Measurements from ENCODE around the gene LLGL1.

The LLGL1 gene

DNA sequence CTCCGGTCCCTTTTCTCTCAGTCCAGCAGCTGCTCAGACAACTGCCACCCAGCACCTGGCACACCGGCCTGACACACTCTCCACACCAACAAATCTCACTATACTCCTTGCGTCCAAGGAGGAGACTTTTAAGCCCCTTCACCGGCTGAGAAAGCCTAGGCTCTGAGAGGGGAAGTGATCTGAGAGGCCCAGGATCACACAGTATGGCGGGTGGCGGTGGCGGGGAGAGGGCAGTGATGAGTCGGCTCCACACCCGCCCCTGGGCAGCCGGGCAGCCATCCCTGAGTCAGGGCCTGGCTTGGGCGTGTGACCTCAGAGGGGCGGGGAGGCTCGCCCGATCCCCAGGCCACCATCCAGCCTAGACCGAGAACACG is 32.5 kb downstream of the LLGL1 start:
- no peak for DNase-seq (ENCODE audit: low read depth)
- H3K4me3 ChIP-seq (ENCODE audit: control insufficient read depth, low read depth, low read length): peak overlapping the region; percentile 77
- no peak for TF ChIP-seq CTCF (IDR thresholded peaks at IDR 0.05; ENCODE audit: control insufficient read depth, insufficient read depth, low read depth, low read length, missing control alignments)

- no peak for DNase-seq (ENCODE audit: low read depth)
- peak within 1 kb of the TSS; percentile 77 for H3K4me3 ChIP-seq (ENCODE audit: control insufficient read depth, low read depth, low read length)
- no peak for TF ChIP-seq CTCF (IDR thresholded peaks at IDR 0.05; ENCODE audit: control insufficient read depth, insufficient read depth, low read depth, low read length, missing control alignments)
Observed at GRCh38 chr17:18258356-18259038, 33.1 kb downstream of the LLGL1 start, which contains the start of gene FLII. TSS of gene FLII (minus strand) at chr17:18258738. CDS start at chr17:18258690, 48 bp downstream.

DNA sequence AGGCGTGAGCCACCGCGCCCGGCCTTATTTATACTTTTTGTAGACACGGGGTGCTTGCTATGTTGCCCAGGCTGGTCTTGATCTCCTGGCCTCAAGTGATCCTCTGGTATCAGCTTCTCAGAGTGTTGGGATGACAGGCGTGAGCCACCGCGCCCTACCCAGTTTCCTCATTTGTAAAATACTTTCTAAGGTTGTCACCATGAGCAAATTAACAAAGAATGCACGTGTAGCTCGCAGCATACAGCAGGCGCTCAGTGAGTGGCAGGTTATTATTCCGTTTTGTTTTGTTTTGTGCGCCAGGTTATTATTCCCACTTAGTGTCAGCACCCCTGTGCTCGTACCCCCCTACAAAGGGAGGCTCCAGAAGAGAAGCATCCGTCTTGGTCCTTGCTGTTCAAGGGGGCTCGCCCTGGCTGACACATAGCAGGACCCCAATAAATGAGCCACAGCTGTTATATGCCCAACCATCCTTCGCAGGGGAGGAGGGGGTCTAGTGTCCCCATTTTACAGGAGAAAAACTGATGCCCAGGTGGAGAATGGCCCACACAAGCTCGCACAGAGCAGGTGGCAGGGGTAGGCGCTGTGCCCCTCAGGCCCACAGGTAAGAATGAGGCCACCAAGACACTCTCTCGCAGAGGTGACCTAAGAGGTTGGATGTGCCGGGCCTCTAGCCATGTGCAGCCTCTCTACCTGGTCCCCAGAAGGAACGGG is 34.3 kb downstream of the LLGL1 start:
- no peak for TF ChIP-seq CTCF (IDR thresholded peaks at IDR 0.05; ENCODE audit: control insufficient read depth, insufficient read depth, low read depth, low read length, missing control alignments)
- DNase-seq (ENCODE audit: low read depth): no peak
- H3K4me3 ChIP-seq (ENCODE audit: control insufficient read depth, low read depth, low read length): peak overlapping the region; percentile 92

DNA sequence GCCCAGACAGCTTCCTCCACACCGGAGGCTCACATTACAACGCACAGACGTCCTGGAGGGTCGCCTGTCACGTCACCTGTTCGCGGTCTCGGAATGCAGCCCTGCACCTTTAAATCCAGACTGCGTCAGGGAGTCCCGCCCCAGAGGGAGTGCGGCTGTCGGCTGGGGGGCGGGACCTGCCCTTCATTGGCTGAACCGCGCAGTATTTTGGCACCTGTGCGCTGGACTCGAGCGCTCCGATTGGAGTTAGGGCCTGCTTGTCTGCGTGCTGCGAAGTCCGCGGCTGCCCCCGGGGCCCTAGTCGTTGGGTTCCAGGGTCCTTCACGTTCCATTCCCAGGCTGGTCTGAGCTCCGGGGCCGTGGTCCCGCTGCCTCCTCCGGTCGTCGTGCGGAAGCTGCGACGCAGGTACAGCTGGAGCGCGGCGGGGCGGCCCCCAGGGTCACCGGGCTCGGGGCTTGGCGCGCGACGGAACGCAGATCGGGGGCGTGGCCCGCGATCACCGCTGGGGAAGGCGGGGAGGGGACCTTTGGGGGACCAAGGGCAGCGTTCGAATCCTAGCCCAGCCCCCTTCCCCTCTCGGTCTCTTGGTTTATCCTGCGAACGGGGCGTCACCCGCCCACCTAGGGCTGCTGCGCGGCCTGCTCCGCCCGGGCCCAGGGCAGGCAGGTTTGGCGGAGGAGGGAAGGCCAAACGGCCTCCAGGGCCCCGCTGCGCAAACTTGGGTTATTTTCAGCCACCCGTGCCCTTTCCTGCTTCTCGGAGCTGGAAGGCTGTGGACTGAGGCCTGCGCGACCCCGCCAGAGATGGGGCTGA is 35.1 kb downstream of the LLGL1 start, which contains the start of gene MIEF2:
Gene MIEF2 (plus strand): TSS at position 331 of the 814 bp plus-strand sequence. CDS start 2,059 bp downstream, outside the sequence.
- no peak for TF ChIP-seq CTCF (IDR thresholded peaks at IDR 0.05; ENCODE audit: control insufficient read depth, insufficient read depth, low read depth, low read length, missing control alignments)
- DNase-seq (ENCODE audit: low read depth): peak; percentile 75
- peak within 1 kb of the TSS; percentile 92 for H3K4me3 ChIP-seq (ENCODE audit: control insufficient read depth, low read depth, low read length)

- DNase-seq (ENCODE audit: low read depth): no peak
- H3K4me3 ChIP-seq (ENCODE audit: control insufficient read depth, low read depth, low read length): peak overlapping the region; percentile 92
- no peak for TF ChIP-seq CTCF (IDR thresholded peaks at IDR 0.05; ENCODE audit: control insufficient read depth, insufficient read depth, low read depth, low read length, missing control alignments)
Observed at GRCh38 chr17:18261146-18261515, 35.7 kb downstream of the LLGL1 start.

DNA sequence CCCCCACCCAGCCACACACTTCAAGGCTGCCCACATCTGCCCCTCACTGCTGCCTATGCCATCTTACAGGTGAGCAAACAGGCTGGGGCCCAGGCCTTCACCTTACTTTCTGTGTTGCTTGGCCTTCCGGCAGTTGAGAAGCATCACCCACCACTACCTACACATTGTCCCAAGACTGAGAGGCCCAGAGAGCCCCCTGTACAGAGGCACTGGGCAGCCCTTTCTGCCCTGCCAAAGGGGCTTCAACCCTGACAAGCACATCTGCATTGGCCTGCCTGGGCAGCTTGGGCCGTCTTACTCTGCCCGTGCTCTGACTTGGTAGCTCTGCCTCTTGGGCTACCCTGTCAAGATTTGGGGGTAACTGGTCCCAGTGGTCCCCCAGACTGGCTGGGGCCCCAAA is 36.2 kb downstream of the LLGL1 start:
- TF ChIP-seq CTCF (IDR thresholded peaks at IDR 0.05; ENCODE audit: control insufficient read depth, insufficient read depth, low read depth, low read length, missing control alignments): no peak
- DNase-seq (ENCODE audit: low read depth): no peak
- peak overlapping the region; percentile 92 for H3K4me3 ChIP-seq (ENCODE audit: control insufficient read depth, low read depth, low read length)

Measured in AG09309 (cell line).